Coronary artery (tissue), 2 donors: ENCODE data around the gene LANCL1.
A peak's percentile ranks its signal among the peaks of the same experiment; 100 is the strongest.
"Not testable (repeated sequence)": the region's sequence is repeated elsewhere in the genome, so short reads cannot be mapped to it uniquely, and the experiment has no call there.

ENCODE experiments used
- DNase-seq: peaks from one replicate; pipeline ENCODE4 v3.0.0-alpha.2; 2017; ENCODE audit warnings: low spot score
- H3K27ac ChIP-seq, 2 donors: fragments of 200-600 bp; sonication (generic); one replicate each; pipeline ENCODE4 v1.5.1; 2016 to 2019
- H3K4me3 ChIP-seq: fragments of 200-600 bp; sonication (generic); 2 replicates; pipeline ENCODE4 v1.5.1; 2016; ENCODE audit warnings: mild to moderate bottlenecking, moderate library complexity
- CTCF ChIP-seq: fragments of 200-600 bp; sonication (generic); IDR thresholded peaks from one replicate; pipeline ENCODE4 v1.5.1; 2019; ENCODE audit warnings: antibody characterized with exemption

LANCL1 gene

GRCh38 chr2:210428393-210429179 is 48.0 kb downstream of the LANCL1 start:
- no peak overlapping the region for H3K4me3 ChIP-seq
- no peak overlapping the region for H3K27ac ChIP-seq
- no peak for TF ChIP-seq CTCF
- no peak for DNase-seq

- not testable (repeated sequence) for H3K4me3 ChIP-seq, H3K27ac ChIP-seq, DNase-seq
These were observed 49.2 kb downstream of the LANCL1 start for GRCh38 chr2:210427309-210427708.

- no peak for DNase-seq
- no peak for TF ChIP-seq CTCF
- Histone ChIP-seq H3K4me3 (no peak overlapping the region), H3K27ac (no peak overlapping the region)
These were observed 54.2 kb downstream of the LANCL1 start for GRCh38 chr2:210422366-210422765.

- no peak for DNase-seq
- Histone ChIP-seq H3K4me3 (no peak overlapping the region), H3K27ac (no peak overlapping the region)
- TF ChIP-seq CTCF, result no peak
These were observed 54.6 kb downstream of the LANCL1 start for GRCh38 chr2:210421916-210422315.

GRCh38 chr2:210412660-210413059 is 63.9 kb downstream of the LANCL1 start:
- no peak for DNase-seq
- no peak overlapping the region for H3K4me3 ChIP-seq
- no peak overlapping the region for H3K27ac ChIP-seq
- TF ChIP-seq CTCF, result no peak

- TF ChIP-seq CTCF, result no peak
- no peak overlapping the region for H3K27ac ChIP-seq
- no peak for DNase-seq
- H3K4me3 ChIP-seq, result no peak overlapping the region
These were observed 66.0 kb downstream of the LANCL1 start for GRCh38 chr2:210410542-210410941.

- no peak for DNase-seq
- Histone ChIP-seq H3K27ac (no peak overlapping the region), H3K4me3 (no peak overlapping the region)
- TF ChIP-seq CTCF, result peak; percentile 45
These were observed 77.0 kb downstream of the LANCL1 start for GRCh38 chr2:210399440-210400041.
